Omental fat pad (tissue), 4 donors: ENCODE measurements around the gene ZFAND3. TPM values are rescaled to one million over a fixed set of nuclear protein-coding genes. Genes with fewer than 3 reads are reported as not detected.

Experiments used
- ATAC-seq: fragments of 150-250 bp; one replicate; pipeline ENCODE4 v1.9.1; 2016; ENCODE audit warnings: mild to moderate bottlenecking, moderate library complexity; ENCODE audit not compliant: low FRiP score
- DNase-seq: peaks from one replicate; pipeline ENCODE4 v3.0.0-alpha.2; 2019; ENCODE audit warnings: low spot score
- CTCF ChIP-seq, 3 donors: fragments of 450-650 bp; IDR thresholded peaks; one replicate each; pipeline ENCODE4 v1.5.1; 2016 to 2017; ENCODE audit warnings: antibody characterized with exemption in 3 of 3, mild to moderate bottlenecking in 3 of 3, moderate library complexity in 2 of 3
- total RNA-seq, 4 donors: library from RNA; depleted of rRNA; stranded (reverse); fragments of >200 nt; gene quantifications; one replicate each; pipeline ENCODE4 v1.1.0, GENCODE V29; 2016

ZFAND3 gene
- total RNA-seq, 4 donors from 2014 or later, result 28.8 to 43.8 (median 38.0) TPM

DNA sequence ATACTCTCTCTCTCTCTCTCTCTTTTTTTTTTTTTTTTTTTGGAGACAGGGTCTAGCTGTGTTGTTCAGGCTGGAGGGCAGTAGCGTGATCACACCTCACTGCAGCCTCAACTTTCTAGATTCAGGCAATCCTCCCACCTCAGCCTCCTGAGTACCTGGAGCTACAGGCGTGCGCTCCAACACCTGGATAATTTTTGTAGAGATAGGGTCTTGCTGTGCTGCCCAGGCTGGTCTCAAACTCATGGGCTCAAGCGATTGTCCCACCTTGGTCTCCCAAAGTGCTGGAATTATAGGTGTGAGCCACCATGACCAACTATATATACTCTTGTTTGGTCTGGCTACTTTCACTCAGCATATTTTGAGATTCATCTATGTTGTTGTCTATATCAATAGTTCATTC is 154.9 kb downstream of the ZFAND3 start:
- ATAC-seq (no peak), DNase-seq (no peak)
- no peak for TF ChIP-seq CTCF (IDR thresholded peaks at IDR 0.05)

DNA sequence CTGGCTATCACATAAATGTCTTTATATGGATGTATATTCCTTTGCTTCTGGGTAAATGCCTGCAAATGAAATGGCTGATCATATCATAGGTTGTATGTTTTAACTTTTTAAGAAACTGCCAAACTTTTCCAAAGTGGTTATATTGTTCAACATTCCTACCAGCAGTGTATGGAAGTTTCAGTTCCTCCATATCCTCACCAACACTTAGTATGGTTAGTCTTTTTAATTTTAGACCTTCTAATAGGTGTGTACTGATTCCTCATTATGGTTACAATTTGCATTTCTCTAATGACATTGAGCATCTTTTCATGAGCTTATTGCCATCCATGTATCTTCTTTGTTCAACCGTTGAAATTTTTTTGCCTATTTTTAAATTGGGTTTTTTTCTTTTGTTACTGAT is 155.4 kb downstream of the ZFAND3 start:
- no peak for ATAC-seq
- TF ChIP-seq CTCF (IDR thresholded peaks at IDR 0.05), result no peak
- DNase-seq, result no peak

DNA sequence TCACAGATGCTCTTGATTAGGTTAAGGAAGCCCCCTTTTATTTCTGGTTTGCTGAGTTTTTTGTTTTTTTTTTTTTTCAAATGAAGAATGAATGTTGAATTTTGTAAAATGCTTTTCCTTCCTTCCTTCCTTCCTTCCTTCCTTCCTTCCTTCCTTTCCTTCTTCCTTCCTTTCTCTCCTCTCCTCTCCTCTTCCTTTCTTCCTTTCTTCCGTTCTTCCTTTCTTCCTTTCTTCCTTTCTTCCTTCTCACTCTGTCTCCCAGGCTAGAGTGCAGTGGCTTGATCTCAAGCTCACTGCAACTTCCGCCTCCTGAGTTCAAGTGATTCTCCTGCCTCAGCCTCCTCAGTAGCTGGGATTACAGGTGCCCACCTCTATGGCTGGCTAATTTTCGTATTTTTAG is 158.2 kb downstream of the ZFAND3 start:
- no peak for DNase-seq
- no peak for TF ChIP-seq CTCF (IDR thresholded peaks at IDR 0.05)
- no peak for ATAC-seq

GRCh38 chr6:37979392-37980221 is 160.1 kb downstream of the ZFAND3 start:
- ATAC-seq (no peak), DNase-seq (no peak)
- no peak for TF ChIP-seq CTCF (IDR thresholded peaks at IDR 0.05)

DNA sequence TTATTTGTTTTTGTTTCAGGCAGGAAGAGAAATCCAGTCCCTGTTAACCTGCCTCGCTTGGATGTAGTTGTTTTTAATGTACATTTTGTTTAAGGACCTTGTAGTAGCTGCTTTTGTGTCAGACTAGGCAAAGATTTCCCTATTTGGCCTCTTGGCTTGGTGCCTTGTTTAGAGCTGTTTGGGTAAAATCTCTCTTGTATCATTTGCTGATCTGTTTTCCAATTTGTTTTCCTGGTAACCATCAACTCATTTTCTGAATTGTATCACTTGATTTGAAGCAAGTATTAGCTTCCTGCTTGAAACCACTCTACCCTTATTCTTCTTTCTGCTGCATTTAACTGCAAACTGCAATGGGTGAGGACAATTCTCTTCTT is 160.7 kb downstream of the ZFAND3 start:
- DNase-seq (no peak), ATAC-seq (no peak)
- no peak for TF ChIP-seq CTCF (IDR thresholded peaks at IDR 0.05)

DNA sequence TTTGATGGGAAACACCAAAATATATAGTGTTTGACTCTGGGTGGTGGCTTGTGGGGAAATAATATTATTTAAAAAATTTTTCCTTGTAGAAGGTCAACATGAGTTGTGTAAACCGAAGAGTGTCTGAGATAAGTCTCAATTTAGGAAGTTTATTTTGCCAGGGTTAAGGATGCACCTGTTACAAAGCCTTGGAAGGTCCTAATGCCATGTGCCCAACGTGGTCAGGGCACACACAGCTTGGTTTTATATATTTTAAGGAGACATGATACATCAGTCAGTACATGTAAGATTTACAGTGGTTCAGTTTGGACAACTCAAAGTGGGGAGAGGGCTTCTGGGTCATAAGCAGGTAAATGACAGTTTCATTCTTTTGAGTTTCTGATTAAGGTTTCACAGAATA is 162.1 kb downstream of the ZFAND3 start:
- no peak for TF ChIP-seq CTCF (IDR thresholded peaks at IDR 0.05)
- ATAC-seq (no peak), DNase-seq (no peak)

DNA sequence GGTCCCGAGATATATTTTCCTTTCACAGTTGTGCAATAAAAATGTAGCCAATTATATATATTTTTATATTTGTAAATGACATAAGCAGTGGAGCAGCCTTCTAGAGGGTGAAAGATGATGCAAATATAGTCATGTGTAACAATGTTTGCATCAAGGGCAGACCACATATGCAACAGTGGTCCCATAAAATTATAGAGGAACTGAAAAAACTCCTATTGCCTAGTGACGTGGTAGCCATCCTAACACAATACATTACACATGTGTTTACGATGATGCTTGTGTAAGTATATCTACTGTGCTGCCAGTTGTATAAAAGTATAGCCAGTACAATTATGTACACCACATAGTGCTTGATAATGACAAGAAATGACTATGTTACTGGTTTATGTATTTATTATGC is 162.8 kb downstream of the ZFAND3 start:
- DNase-seq (no peak), ATAC-seq (no peak)
- TF ChIP-seq CTCF (IDR thresholded peaks at IDR 0.05), result no peak
